Mesenchymal stem cell (in vitro differentiated cells and primary cell): ENCODE results near the gene CCPG1.
A peak's percentile ranks its signal among the peaks of the same experiment; 100 is the strongest.

Source experiments
- DNase-seq: peaks from one replicate; pipeline ENCODE4 v3.0.0-alpha.2; 2013
- H2AFZ ChIP-seq: one replicate; pipeline ENCODE4 v1.6.1; 2013; ENCODE audit warnings: low read depth, mild to moderate bottlenecking, control low read depth, inconsistent platforms, low read length, moderate library complexity
- H2AK5ac ChIP-seq: 2 replicates; pipeline ENCODE4 v1.6.1; 2013; ENCODE audit warnings: low read length, moderate library complexity, mild to moderate bottlenecking, inconsistent platforms; ENCODE audit not compliant: severe bottlenecking
- H2BK120ac ChIP-seq: one replicate; pipeline ENCODE4 v1.6.1; 2013; ENCODE audit warnings: low read depth, mild to moderate bottlenecking, inconsistent platforms, low read length, moderate library complexity
- H2BK12ac ChIP-seq, 2 experiments: one replicate each; pipeline ENCODE4 v1.6.1; 2013; ENCODE audit warnings: inconsistent platforms in 2 of 2, low read length in 2 of 2, mild to moderate bottlenecking in 2 of 2, moderate library complexity in 2 of 2, control low read depth in 1 of 2
- H2BK15ac ChIP-seq: one replicate; pipeline ENCODE4 v1.6.1; 2013; ENCODE audit warnings: mild to moderate bottlenecking, low read depth, inconsistent platforms; ENCODE audit not compliant: poor library complexity, severe bottlenecking
- H2BK5ac ChIP-seq: 2 replicates; pipeline ENCODE4 v1.6.1; 2013; ENCODE audit warnings: low read depth, mild to moderate bottlenecking, low read length, control low read depth, inconsistent platforms; ENCODE audit not compliant: poor library complexity, severe bottlenecking
- H3K14ac ChIP-seq, 2 experiments: one replicate each; pipeline ENCODE4 v1.6.1; 2013; ENCODE audit warnings: inconsistent platforms in 2 of 2, low read length in 2 of 2, control low read depth in 1 of 2, mild to moderate bottlenecking in 1 of 2, moderate library complexity in 1 of 2
- H3K18ac ChIP-seq, 2 experiments: one replicate each; pipeline ENCODE4 v1.6.1; 2013; ENCODE audit warnings: inconsistent platforms in 2 of 2, low read length in 2 of 2, control low read depth in 1 of 2, low read depth in 1 of 2, mild to moderate bottlenecking in 1 of 2
- H3K23ac ChIP-seq, 2 experiments: one replicate each; pipeline ENCODE4 v1.6.1; 2013; ENCODE audit warnings: inconsistent platforms in 2 of 2, low read length in 2 of 2, mild to moderate bottlenecking in 2 of 2, moderate library complexity in 2 of 2, control low read depth in 1 of 2
- H3K27ac ChIP-seq: 2 replicates; pipeline ENCODE4 v1.5.1; 2013; ENCODE audit warnings: mild to moderate bottlenecking, moderate library complexity, low read length, control low read depth, inconsistent platforms; ENCODE audit not compliant: poor library complexity, severe bottlenecking
- H3K27me3 ChIP-seq, 2 experiments: 2 replicates each; pipeline versions ENCODE4 v1.6.1 to v1.7.0; 2013; ENCODE audit warnings: low read length in 2 of 2, mild to moderate bottlenecking in 2 of 2, moderate library complexity in 2 of 2, control low read depth in 1 of 2, inconsistent platforms in 1 of 2; ENCODE audit not compliant: control insufficient read depth in 1 of 2, insufficient read depth in 1 of 2
- H3K36me3 ChIP-seq, 2 experiments: 2 replicates each; pipeline versions ENCODE4 v1.6.1 to v1.7.0; 2013; ENCODE audit warnings: low read length in 2 of 2, control low read depth in 1 of 2, inconsistent platforms in 1 of 2, low read depth in 1 of 2, mild to moderate bottlenecking in 1 of 2; ENCODE audit not compliant: insufficient read depth in 2 of 2, control insufficient read depth in 1 of 2
- H3K4ac ChIP-seq, 2 experiments: one replicate each; pipeline ENCODE4 v1.6.1; 2013; ENCODE audit warnings: inconsistent platforms in 2 of 2, low read length in 2 of 2, mild to moderate bottlenecking in 2 of 2, moderate library complexity in 2 of 2, control low read depth in 1 of 2, low read depth in 1 of 2
- H3K4me1 ChIP-seq: 2 replicates; pipeline ENCODE4 v1.6.1; 2013; ENCODE audit warnings: low read depth, low read length, control low read depth; ENCODE audit not compliant: control insufficient read depth, insufficient read depth
- H3K4me2 ChIP-seq: 2 replicates; pipeline ENCODE4 v1.6.1; 2013; ENCODE audit warnings: low read length, mild to moderate bottlenecking, inconsistent platforms; ENCODE audit not compliant: poor library complexity, severe bottlenecking
- H3K4me3 ChIP-seq, 2 experiments: 2 replicates each; pipeline versions ENCODE4 v1.5.1 to v1.7.0; 2013; ENCODE audit warnings: low read length in 2 of 2, mild to moderate bottlenecking in 2 of 2, control low read depth in 1 of 2, low read depth in 1 of 2; ENCODE audit not compliant: insufficient read depth in 1 of 2
- H3K79me1 ChIP-seq: replicated peaks from 2 replicates; pipeline ENCODE4 v1.6.1; 2013; ENCODE audit warnings: mild to moderate bottlenecking, control low read depth, low read length, inconsistent platforms; ENCODE audit not compliant: poor library complexity, severe bottlenecking
- H3K9ac ChIP-seq: 2 replicates; pipeline ENCODE4 v1.7.0; 2013; ENCODE audit warnings: mild to moderate bottlenecking, low read length, moderate library complexity
- H3K9me3 ChIP-seq: 2 replicates; pipeline ENCODE4 v1.7.0; 2013; ENCODE audit warnings: mild to moderate bottlenecking, low read length; ENCODE audit not compliant: control insufficient read depth
- H4K8ac ChIP-seq: one replicate; pipeline ENCODE4 v1.6.1; 2013; ENCODE audit warnings: inconsistent platforms, mild to moderate bottlenecking, low read length, moderate library complexity
- H4K91ac ChIP-seq: one replicate; pipeline ENCODE4 v1.6.1; 2013; ENCODE audit warnings: mild to moderate bottlenecking, low read length, inconsistent platforms
- WGBS: methylation state at CpG from one replicate; pipeline ENCODE4 v1.1.7; 2013; ENCODE audit warnings: mixed read lengths; 5-methylcytosine and 5-hydroxymethylcytosine counted together

CCPG1 gene

DNA sequence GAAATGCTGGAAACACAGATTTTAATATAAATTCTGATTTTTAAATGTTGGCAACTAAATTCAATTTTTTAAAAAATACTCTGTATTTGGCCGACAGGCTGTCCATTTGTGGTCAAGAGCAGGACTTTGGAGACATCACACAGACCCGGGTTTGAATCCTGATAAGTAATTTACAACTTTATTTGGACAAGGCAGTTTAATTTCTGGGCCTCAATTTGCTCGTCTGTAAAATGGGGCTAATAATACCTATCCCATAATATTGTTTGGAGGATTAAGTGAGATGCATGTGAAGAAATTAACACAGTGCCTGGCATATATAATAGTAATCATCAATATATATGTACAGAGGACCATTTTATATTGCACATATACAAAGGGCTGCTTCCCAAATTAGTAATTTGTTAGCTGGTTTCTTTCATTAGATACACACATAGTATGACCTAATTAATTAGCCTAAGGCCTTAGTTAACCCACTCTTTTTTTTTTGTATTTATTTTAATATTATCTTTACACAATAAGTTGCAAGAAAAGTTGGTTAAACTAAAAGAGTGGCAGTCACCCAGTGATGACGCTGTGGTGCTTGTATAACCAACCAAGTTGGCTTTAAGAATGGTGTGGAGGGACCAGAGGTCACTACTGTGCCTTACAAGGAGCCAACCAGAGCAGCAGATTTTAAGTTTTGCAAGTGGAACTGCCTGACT, 88.5 kb downstream of the CCPG1 start:
- Histone ChIP-seq H2AK5ac (no peak overlapping the region), H3K27ac (no peak overlapping the region), H3K4me3 (peak overlapping the region; percentile 89), H2AFZ (no peak overlapping the region), H2BK120ac (peak overlapping the region; percentile 42), H3K4me2 (peak overlapping the region; percentile 82), H3K4ac (no peak overlapping the region), H3K36me3 (peaks cover 0 to 7% of the 10 kb centered on the region in 2 experiments), H3K9me3 (no peaks in the 10 kb centered on the region), H4K91ac (no peak overlapping the region), H2BK5ac (no peak overlapping the region), H3K9ac (peak overlapping the region; percentile 98), H3K18ac (peak overlapping the region in 1 of 2 experiments; percentile 90), H3K4me1 (peaks cover 8% of the 10 kb centered on the region), H2BK12ac (no peak overlapping the region), H3K14ac (no peak overlapping the region), H2BK15ac (no peak overlapping the region), H3K79me1 (peaks cover 18% of the 10 kb centered on the region), H3K27me3 (no peaks in the 10 kb centered on the region), H3K23ac (no peak overlapping the region), H4K8ac (no peak overlapping the region)
- 79% methylated on average over 3 of the region's 4 CpGs for WGBS
- peak; percentile 24 for DNase-seq

DNA sequence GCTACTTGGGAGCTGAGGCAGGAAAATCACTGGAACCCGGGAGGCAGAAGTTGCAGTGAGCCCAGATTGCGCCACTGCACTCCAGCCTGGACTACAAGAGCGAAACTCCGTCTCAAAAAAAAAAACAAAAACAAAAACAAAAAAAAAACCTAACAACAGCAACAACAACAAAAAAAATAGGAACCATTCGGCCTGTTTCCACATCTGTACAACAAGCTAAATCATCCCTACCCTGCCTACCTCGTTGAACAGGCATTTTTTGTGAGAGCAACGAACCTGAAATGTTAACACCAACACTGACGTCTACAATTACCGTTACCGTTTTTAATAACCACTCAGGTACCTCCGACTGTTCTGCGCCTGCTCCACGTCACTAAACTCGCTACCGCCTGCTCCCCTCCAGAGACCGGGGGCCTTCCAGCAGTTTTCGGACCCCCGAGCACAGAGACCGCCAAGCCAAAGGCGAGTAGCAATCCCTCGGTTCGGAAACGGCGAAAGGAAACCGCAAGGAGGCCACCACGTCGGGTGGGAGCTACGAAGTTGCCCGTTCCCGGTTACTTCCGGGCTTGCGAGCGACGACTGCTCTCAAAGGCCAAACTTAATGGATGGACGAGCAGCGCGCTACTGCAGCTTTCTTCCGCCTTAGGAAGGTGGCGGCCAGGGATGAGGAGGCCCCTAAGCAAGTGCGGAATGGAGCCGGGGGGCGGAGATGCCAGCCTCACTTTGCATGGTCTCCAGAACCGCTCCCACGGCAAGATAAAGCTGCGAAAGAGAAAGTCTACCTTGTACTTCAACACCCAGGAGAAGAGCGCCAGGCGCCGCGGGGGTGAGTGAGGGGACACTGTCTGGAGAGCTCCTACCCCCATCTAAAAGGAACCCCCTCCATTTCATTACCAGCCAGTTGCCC, 89.3 kb downstream of the CCPG1 start, which contains the start of the genes PIGB and PIGBOS1:
Gene PIGB, plus strand, starts transcription at position 635 of the 907 bp plus-strand sequence. Its CDS starts 29 bp downstream, at position 664.
Gene PIGBOS1, minus strand, starts transcription at position 536 of the 907 bp plus-strand sequence. CDS start 1,331 bp downstream, outside the sequence.
- Histone ChIP-seq H3K18ac (peak within 1 kb of the TSS; percentile 87 to 95), H3K9ac (peak within 1 kb of the TSS; percentile 98), H3K4me3 (peak within 1 kb of the TSS; percentile 89), H3K27ac (peak within 1 kb of the TSS; percentile 92), H4K8ac (peak within 1 kb of the TSS; percentile 99), H3K23ac (peak within 1 kb of the TSS in 1 of 2 experiments; percentile 86), H3K36me3 (no peaks in the 10 kb centered on the region), H3K4me1 (peaks cover 8% of the 10 kb centered on the region), H2BK5ac (peak within 1 kb of the TSS; percentile 97), H3K9me3 (no peaks in the 10 kb centered on the region), H3K14ac (peak within 1 kb of the TSS in 1 of 2 experiments; percentile 87), H2AK5ac (no peak within 1 kb of the TSS), H2BK12ac (no peak within 1 kb of the TSS), H2BK15ac (peak within 1 kb of the TSS; percentile 80), H3K27me3 (no peaks in the 10 kb centered on the region), H2BK120ac (peak within 1 kb of the TSS; percentile 97), H2AFZ (peak within 1 kb of the TSS; percentile 81), H3K4me2 (peak within 1 kb of the TSS; percentile 82), H3K4ac (peak within 1 kb of the TSS; percentile 98), H3K79me1 (peaks cover 18% of the 10 kb centered on the region), H4K91ac (peak within 1 kb of the TSS; percentile 18)
- peak; percentile 94 for DNase-seq
- whole genome bisulfite sequencing, result 2% methylated on average over 46 of the region's 49 CpGs
